Pancreas (tissue), 10 donors: ENCODE results near the gene ZNF774. TPM values are rescaled to one million over a fixed set of nuclear protein-coding genes. Genes with fewer than 3 reads are reported as not detected.

Experiments
- ATAC-seq, 4 donors: fragments of 200-7000 bp; cut with Tn5 transposase; one replicate each; pipeline versions ENCODE4 v1.8.0 to v1.9.1; 2020; ENCODE audit warnings: mild to moderate bottlenecking in 4 of 4, moderate library complexity in 4 of 4
- DNase-seq, 6 donors: peaks; one replicate each; pipeline ENCODE4 v3.0.0-alpha.2; 2020
- FAIRE-seq: peaks from 2 replicates; lab custom pipeline; 2012; peaks lifted over from hg19 to GRCh38; lab: Jason Lieb, UNC
- H3K27ac ChIP-seq, 4 donors: fragments of 200-600 bp; sonication (generic); 1 replicate in 3 of 4; 2 replicates in 1 of 4; pipeline versions ENCODE4 v1.5.0 to v1.8.0; 2020
- H3K27me3 ChIP-seq, 4 donors: fragments of 200-600 bp; one replicate each; pipeline ENCODE4 v1.8.0; 2021
- H3K36me3 ChIP-seq, 3 donors: fragments of 200-600 bp; sonication (generic) in 1 of 3; one replicate each; pipeline versions ENCODE4 v1.5.0 to v1.8.0; 2020 to 2021
- H3K4me1 ChIP-seq, 3 donors: fragments of 200-600 bp; one replicate each; pipeline ENCODE4 v1.8.0; 2021
- H3K4me3 ChIP-seq, 4 donors: fragments of 200-600 bp; sonication (generic) in 2 of 4; one replicate each; pipeline versions ENCODE4 v1.5.0 to v1.8.0; 2020 to 2021
- H3K9me3 ChIP-seq, 4 donors: fragments of 200-600 bp; one replicate each; pipeline ENCODE4 v1.8.0; 2021
- WGBS, 2 donors: extraction: QIAGEN DNeasy Blood & Tissue Kit; methylation state at CpG; one replicate each; pipeline ENCODE4 v1.1.7; 2013; 5-methylcytosine and 5-hydroxymethylcytosine counted together
- intact Hi-C, 3 donors: fragments of 100-400 bp; cut with DNase I; formaldehyde crosslinking; loops; one replicate each; pipeline versions ENCODE4 v1.11.1 to v1.14.2; 2022
- polyA plus RNA-seq, 2 donors: library from polyadenylated mRNA; stranded (reverse); fragments of 200-250 nt; gene quantifications; one replicate each; pipeline ENCODE4 v1.2.3, GENCODE V29; 2013
- total RNA-seq, 6 donors: library from RNA; stranded (reverse); fragmentation: NEBNext Ultra II Directional in 4 of 6; extraction: Animal tissue kit (Norgen Biotek cat#: 25700) in 4 of 6; gene quantifications; one replicate each; pipeline versions ENCODE4 v1.2.1 to v1.2.4, GENCODE V29; 2021 to 2023
- TF ChIP-seq, protein P1 (sequence below), 4 donors: fragments of 200-600 bp; sonication (generic) in 3 of 4; IDR thresholded peaks; one replicate each; pipeline versions ENCODE4 v1.5.0 to v1.8.0; 2021; ENCODE audit warnings: antibody characterized with exemption in 4 of 4
- donor health status: healthy with polysubstance abuse.
- donor health status: DM: no; HTN: no; CAD: no; lungs with moderate emphysema.
- donor health status: DM: no; HTN: no; CAD: no.
- donor health status: control.
- donor health status: control.
- donor health status: Bipolar disorder and iron deficiency.
- donor health status: DM: yes; HTN: yes; CAD: no.
- donor health status: DM: no; HTN: no; CAD: no.
- donor health status: DM: no; HTN: no; CAD: no.
- donor health status: DM: yes; HTN: yes; CAD: no.

Gene ZNF774
- total and polyA plus RNA-seq, 8 donors, result 2.2 to 11.9 (median 4.3) TPM

DNA sequence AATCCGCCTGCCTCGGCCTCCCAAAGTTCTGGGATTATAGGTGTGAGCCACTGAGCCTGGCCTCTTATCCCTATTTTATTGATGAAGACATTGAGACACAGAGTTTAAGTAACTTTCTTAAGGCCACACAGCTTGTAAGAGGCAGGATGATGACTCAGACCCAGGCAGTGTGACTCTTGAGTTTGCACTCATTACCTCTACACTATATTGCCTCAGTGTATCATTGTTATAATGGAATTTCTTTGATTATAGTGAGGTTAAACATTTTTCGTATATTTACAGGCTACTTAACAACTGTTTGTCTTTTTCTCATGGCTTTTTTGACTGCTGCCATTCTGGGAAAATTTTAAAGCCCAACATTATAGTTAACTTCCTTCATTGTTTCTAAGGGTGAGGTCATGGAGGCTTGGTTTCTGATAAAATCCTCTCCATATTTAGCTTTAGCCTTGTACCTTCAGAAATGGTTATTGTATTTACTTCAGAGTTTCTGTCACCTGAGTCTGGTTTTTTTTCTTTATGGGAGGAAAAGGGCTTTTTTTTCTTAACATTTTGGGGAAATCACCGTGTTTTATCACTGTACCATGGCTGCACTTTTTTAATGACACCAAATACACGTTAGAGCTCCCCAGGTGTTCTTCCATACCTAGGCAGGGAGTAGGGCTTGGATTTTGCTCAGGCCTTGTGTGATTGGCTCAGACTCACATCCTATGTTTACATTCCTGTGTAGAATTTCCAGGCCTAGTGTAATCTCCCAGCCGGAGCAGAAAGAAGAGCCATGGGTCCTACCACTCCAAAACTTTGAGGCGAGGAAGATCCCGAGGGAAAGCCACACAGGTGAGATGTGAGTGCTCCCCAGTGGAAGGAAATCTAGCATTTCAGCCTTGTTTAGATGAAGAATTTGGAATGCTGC, 6.3 kb downstream of the ZNF774 start:
- no peak overlapping the region for H3K4me3 ChIP-seq
- H3K36me3 ChIP-seq, result peaks cover 0 to 10% (median 4%) of the 10 kb centered on the region in 3 donors
- WGBS, 2 donors, result 73 to 75% methylated on average over 8 of the region's 8 CpGs
- H3K9me3 ChIP-seq, result no peaks in the 10 kb centered on the region
- H3K27me3 ChIP-seq, result no peaks in the 10 kb centered on the region
- intact Hi-C loops, result no loop called here
- H3K27ac ChIP-seq, result peak overlapping the region in 1 of 4 donors; percentile 37
- FAIRE-seq (no peak), DNase-seq (no peak), ATAC-seq (peak in 2 of 4 donors; percentile 46 to 57)
- H3K4me1 ChIP-seq, result peaks cover 0 to 7% (median 0%) of the 10 kb centered on the region in 3 donors
- TF ChIP-seq, protein P1, sequence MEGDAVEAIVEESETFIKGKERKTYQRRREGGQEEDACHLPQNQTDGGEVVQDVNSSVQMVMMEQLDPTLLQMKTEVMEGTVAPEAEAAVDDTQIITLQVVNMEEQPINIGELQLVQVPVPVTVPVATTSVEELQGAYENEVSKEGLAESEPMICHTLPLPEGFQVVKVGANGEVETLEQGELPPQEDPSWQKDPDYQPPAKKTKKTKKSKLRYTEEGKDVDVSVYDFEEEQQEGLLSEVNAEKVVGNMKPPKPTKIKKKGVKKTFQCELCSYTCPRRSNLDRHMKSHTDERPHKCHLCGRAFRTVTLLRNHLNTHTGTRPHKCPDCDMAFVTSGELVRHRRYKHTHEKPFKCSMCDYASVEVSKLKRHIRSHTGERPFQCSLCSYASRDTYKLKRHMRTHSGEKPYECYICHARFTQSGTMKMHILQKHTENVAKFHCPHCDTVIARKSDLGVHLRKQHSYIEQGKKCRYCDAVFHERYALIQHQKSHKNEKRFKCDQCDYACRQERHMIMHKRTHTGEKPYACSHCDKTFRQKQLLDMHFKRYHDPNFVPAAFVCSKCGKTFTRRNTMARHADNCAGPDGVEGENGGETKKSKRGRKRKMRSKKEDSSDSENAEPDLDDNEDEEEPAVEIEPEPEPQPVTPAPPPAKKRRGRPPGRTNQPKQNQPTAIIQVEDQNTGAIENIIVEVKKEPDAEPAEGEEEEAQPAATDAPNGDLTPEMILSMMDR (IDR thresholded peaks at IDR 0.05), result no peak

DNA sequence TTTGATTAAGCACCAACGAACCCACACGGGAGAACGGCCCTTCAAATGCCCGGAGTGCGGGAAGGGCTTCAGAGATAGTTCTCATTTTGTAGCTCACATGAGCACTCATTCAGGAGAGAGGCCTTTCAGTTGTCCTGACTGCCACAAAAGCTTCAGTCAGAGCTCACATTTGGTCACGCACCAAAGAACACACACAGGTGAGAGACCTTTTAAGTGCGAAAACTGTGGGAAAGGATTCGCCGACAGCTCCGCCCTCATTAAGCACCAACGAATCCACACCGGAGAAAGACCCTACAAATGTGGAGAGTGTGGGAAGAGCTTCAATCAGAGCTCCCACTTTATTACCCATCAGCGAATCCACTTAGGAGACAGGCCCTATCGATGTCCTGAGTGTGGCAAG, 8.7 kb downstream of the ZNF774 start:
- intact Hi-C loops, result no loop called here
- Histone ChIP-seq H3K4me3 (no peak overlapping the region), H3K27ac (no peak overlapping the region), H3K36me3 (peaks cover 0 to 10% (median 4%) of the 10 kb centered on the region in 3 donors), H3K27me3 (no peaks in the 10 kb centered on the region), H3K4me1 (peaks cover 0 to 7% (median 0%) of the 10 kb centered on the region in 3 donors), H3K9me3 (no peaks in the 10 kb centered on the region)
- FAIRE-seq (no peak), DNase-seq (no peak), ATAC-seq (no peak)
- TF ChIP-seq, protein P1 (IDR thresholded peaks at IDR 0.05), result no peak
- 88 to 90% methylated on average over 14 of the region's 14 CpGs for WGBS, 2 donors

DNA sequence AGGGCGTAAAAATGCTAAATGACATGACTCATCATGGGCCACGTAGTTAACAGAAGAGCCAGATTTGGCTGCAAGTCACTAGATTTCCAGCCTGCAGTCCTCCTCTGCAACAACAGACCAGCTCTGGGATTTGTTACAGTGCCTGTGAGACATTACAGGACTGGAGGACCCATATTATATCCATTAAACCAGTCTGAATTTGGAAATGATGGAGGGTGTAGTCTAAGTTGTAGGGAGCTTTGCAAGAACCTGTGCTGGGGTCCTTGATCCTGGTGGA, 10.8 kb downstream of the ZNF774 start:
- intact Hi-C loops, result no loop called here
- FAIRE-seq, result no peak
- Histone ChIP-seq H3K4me3 (no peak overlapping the region), H3K9me3 (no peaks in the 10 kb centered on the region), H3K4me1 (peaks cover 0 to 7% (median 0%) of the 10 kb centered on the region in 3 donors), H3K27me3 (no peaks in the 10 kb centered on the region), H3K27ac (no peak overlapping the region), H3K36me3 (peaks cover 0 to 10% (median 4%) of the 10 kb centered on the region in 3 donors)
- no peak for DNase-seq
- WGBS, 2 donors, result 84 to 88% methylated on average over 2 of the region's 2 CpGs
- TF ChIP-seq, protein P1 (IDR thresholded peaks at IDR 0.05), result no peak
- ATAC-seq, result peak in 3 of 4 donors; percentile 30 to 60 (median 48)

DNA sequence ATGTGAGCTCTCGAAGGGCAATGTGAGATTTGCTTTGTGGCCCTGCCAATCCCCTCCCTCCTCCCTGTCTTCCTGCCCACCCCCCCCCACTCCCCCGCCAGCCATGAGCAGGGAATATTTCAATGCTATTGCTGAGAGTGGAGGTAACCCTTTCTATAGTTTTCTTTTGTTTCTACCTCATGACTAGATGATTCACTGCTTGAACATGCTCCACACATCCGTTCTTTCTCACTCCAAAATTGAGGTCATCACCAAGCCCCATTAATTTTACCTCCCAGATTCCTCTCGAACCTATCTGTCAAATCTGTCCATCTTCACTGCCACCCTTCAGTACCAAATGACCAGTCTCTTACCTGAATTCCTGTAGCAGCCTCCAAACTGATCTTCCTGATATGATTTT, 12.2 kb downstream of the ZNF774 start:
- intact Hi-C loops, result no loop called here
- ATAC-seq, result no peak
- H3K36me3 ChIP-seq, result peaks cover 0 to 10% (median 4%) of the 10 kb centered on the region in 3 donors
- WGBS, 2 donors, result 84 to 86% methylated on average over 4 of the region's 4 CpGs
- TF ChIP-seq, protein P1 (IDR thresholded peaks at IDR 0.05), result no peak
- H3K4me3 ChIP-seq, result no peak overlapping the region
- FAIRE-seq, result no peak
- no peaks in the 10 kb centered on the region for H3K27me3 ChIP-seq
- H3K27ac ChIP-seq, result no peak overlapping the region
- H3K9me3 ChIP-seq, result no peaks in the 10 kb centered on the region
- no peak for DNase-seq
- H3K4me1 ChIP-seq, result peaks cover 0 to 3% (median 0%) of the 10 kb centered on the region in 3 donors
